ENCODE data around the gene DHRS9. TPM values are rescaled to one million over a fixed set of nuclear protein-coding genes. Genes with fewer than 3 reads are reported as not detected.

DHRS9 gene
- total and polyA plus RNA-seq, 2 of the 4 experiments (the other 2 are of a cell fraction), result not detected

DNA sequence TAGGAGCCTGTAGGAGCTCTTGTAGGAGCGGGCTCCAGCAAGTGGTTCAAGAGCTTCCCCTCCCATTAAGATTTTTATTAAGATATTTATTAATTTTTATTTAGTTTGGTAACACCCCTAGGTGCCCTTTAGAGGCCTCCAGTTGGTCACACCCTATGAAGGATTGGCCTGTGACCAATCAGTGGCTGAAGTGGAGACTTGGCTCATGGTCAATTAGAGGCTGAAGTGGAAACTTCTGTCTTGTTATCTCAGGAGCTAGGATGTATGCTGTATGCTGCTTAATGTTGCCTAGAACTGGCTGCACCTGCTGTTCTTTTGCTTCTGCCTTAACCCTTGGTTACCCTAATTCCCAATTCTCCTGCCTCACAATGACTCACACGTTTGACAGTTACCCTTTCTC, 48.7 kb downstream of the DHRS9 start:
- Histone ChIP-seq H3K4me1 (ENCODE audit: control insufficient read depth, insufficient read depth, low read length) (no peaks in the 10 kb centered on the region), H3K79me1 (ENCODE audit: low read depth in 1 of 2, low read length in 2 of 2) (no peaks in the 10 kb centered on the region), H3K27ac (ENCODE audit: insufficient read depth, low read length) (no peak overlapping the region), H4K5ac (ENCODE audit: low read depth, low read length) (no peak overlapping the region), H3K9me1 (ENCODE audit: insufficient read depth, low read length) (no peaks in the 10 kb centered on the region), H2AFZ (replicated peaks; ENCODE audit: low read length, poor library complexity) (no peak overlapping the region), H2BK5ac (ENCODE audit: low read depth, low read length, poor library complexity, severe bottlenecking) (no peak overlapping the region), H3K9ac (ENCODE audit: low read depth, low read length) (no peak overlapping the region), H2AK5ac (ENCODE audit: low read depth, low read length) (no peak overlapping the region), H3K4ac (ENCODE audit: low read depth, low read length) (no peak overlapping the region), H3K4me3 (ENCODE audit: insufficient read depth, low read depth, low read length) (no peak overlapping the region), H3K18ac (ENCODE audit: low read depth, low read length) (no peak overlapping the region), H3K4me2 (ENCODE audit: low read depth, low read length) (no peak overlapping the region), H3K14ac (replicated peaks; ENCODE audit: low read depth, low read length) (no peak overlapping the region), H3K23ac (ENCODE audit: low read depth, low read length) (no peak overlapping the region), H3K36me3 (ENCODE audit: control insufficient read depth, insufficient read depth, low read length) (no peaks in the 10 kb centered on the region), H2BK120ac (ENCODE audit: low read depth, low read length) (no peak overlapping the region), H2BK20ac (ENCODE audit: low read depth, low read length) (no peak overlapping the region), H3K9me3 (ENCODE audit: control insufficient read depth, insufficient read depth, low read length) (no peaks in the 10 kb centered on the region), H3K27me3 (ENCODE audit: control insufficient read depth, insufficient read depth, low read length) (no peaks in the 10 kb centered on the region), H2BK15ac (ENCODE audit: low read depth, low read length) (no peak overlapping the region), H2AK9ac (replicated peaks; ENCODE audit: low read depth, low read length, poor library complexity) (no peak overlapping the region), H4K91ac (ENCODE audit: insufficient read depth, low read depth, low read length) (no peak overlapping the region), H4K8ac (ENCODE audit: low read depth in 2 of 2, low read length in 2 of 2) (no peak overlapping the region), H4K20me1 (ENCODE audit: insufficient read depth, low read length) (no peaks in the 10 kb centered on the region), H3K56ac (ENCODE audit: extremely low read depth, insufficient read depth, low read length) (no peak overlapping the region)
- intact Hi-C loops (cut with micrococcal nuclease), result no loop called here
- in situ Hi-C loops (cut with MboI; ENCODE audit: low sequenced_read_pairs), result no loop called here
- WGBS, 2 experiments (ENCODE audit: extremely low coverage in 2 of 2, insufficient read length in 1 of 2), result 0% methylated on average over 1 of the region's 2 CpGs; no CpG with 5 or more reads in 1 of the 2 experiments
- DNase-seq (no peak), ATAC-seq (ENCODE audit: low read depth) (no peak)
- dilution Hi-C loops (cut with HindIII; ENCODE audit: low sequenced_read_pairs, unreplicated experiment), result no loop called here
- TF ChIP-seq CEBPB (IDR thresholded peaks at IDR 0.05; ENCODE audit: low read depth, low read length) (no peak), CHD1 (IDR thresholded peaks at IDR 0.05; ENCODE audit: low read depth, low read length) (no peak), FOS (IDR thresholded peaks at IDR 0.05; ENCODE audit: low read depth, low read length) (no peak), POLR2A (IDR thresholded peaks at IDR 0.05; ENCODE audit: low read depth, low read length) (no peak), NFE2L2 (IDR thresholded peaks at IDR 0.05; ENCODE audit: low read depth, low read length) (no peak), SMC3 (IDR thresholded peaks at IDR 0.05; ENCODE audit: low read depth, low read length) (no peak), MAZ (IDR thresholded peaks at IDR 0.05; ENCODE audit: borderline replicate concordance, low read depth, low read length) (no peak), MXI1 (IDR thresholded peaks at IDR 0.05; ENCODE audit: borderline replicate concordance, low read depth, low read length) (no peak), RFX5 (IDR thresholded peaks at IDR 0.05; ENCODE audit: low read depth, low read length) (no peak), BHLHE40 (IDR thresholded peaks at IDR 0.05; ENCODE audit: low read depth, low read length) (no peak), RAD21 (IDR thresholded peaks at IDR 0.05; ENCODE audit: low read length) (no peak), RCOR1 (IDR thresholded peaks at IDR 0.05; ENCODE audit: insufficient replicate concordance, low read length) (no peak), MAFK (IDR thresholded peaks at IDR 0.05; ENCODE audit: low read depth, low read length) (no peak)
- TF ChIP-seq, protein P1, sequence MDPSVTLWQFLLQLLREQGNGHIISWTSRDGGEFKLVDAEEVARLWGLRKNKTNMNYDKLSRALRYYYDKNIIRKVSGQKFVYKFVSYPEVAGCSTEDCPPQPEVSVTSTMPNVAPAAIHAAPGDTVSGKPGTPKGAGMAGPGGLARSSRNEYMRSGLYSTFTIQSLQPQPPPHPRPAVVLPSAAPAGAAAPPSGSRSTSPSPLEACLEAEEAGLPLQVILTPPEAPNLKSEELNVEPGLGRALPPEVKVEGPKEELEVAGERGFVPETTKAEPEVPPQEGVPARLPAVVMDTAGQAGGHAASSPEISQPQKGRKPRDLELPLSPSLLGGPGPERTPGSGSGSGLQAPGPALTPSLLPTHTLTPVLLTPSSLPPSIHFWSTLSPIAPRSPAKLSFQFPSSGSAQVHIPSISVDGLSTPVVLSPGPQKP (IDR thresholded peaks at IDR 0.05; ENCODE audit: borderline replicate concordance, low read depth, low read length), result no peak
- TF ChIP-seq, protein P2, sequence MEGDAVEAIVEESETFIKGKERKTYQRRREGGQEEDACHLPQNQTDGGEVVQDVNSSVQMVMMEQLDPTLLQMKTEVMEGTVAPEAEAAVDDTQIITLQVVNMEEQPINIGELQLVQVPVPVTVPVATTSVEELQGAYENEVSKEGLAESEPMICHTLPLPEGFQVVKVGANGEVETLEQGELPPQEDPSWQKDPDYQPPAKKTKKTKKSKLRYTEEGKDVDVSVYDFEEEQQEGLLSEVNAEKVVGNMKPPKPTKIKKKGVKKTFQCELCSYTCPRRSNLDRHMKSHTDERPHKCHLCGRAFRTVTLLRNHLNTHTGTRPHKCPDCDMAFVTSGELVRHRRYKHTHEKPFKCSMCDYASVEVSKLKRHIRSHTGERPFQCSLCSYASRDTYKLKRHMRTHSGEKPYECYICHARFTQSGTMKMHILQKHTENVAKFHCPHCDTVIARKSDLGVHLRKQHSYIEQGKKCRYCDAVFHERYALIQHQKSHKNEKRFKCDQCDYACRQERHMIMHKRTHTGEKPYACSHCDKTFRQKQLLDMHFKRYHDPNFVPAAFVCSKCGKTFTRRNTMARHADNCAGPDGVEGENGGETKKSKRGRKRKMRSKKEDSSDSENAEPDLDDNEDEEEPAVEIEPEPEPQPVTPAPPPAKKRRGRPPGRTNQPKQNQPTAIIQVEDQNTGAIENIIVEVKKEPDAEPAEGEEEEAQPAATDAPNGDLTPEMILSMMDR (conservative IDR thresholded peaks at IDR 0.05; ENCODE audit: low read depth, low read length), result no peak
- TF ChIP-seq, protein P3, sequence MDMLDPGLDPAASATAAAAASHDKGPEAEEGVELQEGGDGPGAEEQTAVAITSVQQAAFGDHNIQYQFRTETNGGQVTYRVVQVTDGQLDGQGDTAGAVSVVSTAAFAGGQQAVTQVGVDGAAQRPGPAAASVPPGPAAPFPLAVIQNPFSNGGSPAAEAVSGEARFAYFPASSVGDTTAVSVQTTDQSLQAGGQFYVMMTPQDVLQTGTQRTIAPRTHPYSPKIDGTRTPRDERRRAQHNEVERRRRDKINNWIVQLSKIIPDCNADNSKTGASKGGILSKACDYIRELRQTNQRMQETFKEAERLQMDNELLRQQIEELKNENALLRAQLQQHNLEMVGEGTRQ (IDR thresholded peaks at IDR 0.05; ENCODE audit: low read depth, low read length), result no peak
- CTCF ChIA-PET, result no interaction called here
- POLR2A ChIA-PET (ENCODE audit: unreplicated experiment), result no interaction called here
- BruUV-seq (replicated peaks), result no TSS peak
